Inflammatory macrophage treated with lipopolysaccharide for 4 hours (primary cell): ENCODE results near the gene CCM2L.

Experiments used
- DNase-seq: peaks from one replicate; pipeline ENCODE4 v3.0.0-alpha.2; 2020

Gene CCM2L

DNA sequence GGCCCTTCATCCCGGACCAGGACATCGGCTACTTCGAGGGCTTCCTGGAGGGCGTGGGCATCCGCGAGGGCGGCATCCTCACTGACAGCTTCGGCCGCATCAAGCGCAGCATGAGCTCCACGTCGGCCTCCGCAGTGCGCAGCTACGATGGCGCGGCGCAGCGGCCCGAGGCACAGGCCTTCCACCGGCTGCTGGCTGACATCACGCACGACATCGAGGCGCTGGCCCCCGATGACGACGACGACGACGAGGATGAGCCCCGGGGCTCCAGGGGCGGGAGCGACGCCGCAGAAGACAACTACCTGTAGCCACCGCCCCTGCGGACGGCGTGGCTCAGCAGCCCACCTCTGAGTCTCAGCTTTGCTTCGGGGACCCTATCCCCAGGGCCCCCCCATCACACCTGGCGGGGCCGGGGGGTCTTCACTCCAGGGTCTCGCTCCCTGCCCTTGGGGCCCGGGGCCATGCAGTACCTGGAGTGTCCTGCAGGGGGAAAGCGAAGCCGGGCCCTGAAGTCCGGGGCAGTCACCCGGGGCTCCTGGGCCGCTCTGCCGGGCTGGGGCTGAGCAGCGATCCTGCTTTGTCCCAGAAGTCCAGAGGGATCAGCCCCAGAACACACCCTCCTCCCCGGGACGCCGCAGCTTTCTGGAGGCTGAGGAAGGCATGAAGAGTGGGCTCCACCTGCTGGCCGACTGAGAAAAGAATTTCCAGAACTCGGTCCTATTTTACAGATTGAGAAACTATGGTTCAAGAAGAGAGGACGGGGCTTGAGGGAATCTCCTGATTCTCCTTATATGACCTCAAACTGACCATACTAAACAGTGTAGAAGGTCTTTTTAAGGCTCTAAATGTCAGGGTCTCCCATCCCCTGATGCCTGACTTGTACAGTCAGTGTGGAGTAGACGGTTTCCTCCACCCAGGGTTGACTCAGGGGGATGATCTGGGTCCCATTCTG is 21.0 kb downstream of the CCM2L start:
- peak; percentile 76 for DNase-seq

DNA sequence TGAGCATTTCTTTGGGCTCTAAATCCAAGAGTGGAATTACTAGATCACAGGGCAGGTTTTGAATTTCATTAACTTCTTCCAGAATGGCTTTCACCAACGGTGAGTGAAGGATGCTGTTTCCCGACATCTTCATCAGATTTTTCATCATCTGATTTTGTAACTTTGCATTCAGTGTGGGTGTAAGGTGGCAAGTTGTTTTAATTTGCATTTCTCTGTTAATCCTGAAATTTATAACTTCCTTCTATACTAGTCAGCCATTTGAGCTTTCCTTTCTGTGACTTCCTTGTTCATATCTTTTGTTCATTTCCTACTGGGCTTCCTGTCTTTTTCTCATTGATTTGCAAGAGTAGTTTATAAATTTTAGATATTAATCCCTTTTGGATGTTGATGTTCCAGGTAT is 23.1 kb downstream of the CCM2L start:
- peak; percentile 83 for DNase-seq

DNA sequence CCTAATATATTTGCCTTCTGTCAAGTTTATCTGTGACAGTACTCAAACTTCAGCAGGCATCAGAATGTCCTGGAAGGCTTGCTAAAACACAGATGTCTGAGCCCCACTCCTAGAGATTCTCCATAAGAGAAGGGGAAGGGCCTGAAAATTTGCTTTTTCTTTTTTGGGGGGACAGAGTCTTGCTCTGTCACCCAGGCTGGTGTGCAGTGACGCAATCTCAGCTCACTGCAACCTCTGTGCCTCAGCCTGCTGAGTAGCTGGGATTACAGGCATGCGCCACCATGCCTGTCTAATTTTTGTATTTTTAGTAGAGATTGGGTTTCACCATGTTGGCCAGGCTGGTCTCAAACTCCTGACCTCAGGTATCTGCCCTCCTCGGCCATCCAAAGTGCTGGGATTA is 23.5 kb downstream of the CCM2L start:
- DNase-seq = peak; percentile 68

DNA sequence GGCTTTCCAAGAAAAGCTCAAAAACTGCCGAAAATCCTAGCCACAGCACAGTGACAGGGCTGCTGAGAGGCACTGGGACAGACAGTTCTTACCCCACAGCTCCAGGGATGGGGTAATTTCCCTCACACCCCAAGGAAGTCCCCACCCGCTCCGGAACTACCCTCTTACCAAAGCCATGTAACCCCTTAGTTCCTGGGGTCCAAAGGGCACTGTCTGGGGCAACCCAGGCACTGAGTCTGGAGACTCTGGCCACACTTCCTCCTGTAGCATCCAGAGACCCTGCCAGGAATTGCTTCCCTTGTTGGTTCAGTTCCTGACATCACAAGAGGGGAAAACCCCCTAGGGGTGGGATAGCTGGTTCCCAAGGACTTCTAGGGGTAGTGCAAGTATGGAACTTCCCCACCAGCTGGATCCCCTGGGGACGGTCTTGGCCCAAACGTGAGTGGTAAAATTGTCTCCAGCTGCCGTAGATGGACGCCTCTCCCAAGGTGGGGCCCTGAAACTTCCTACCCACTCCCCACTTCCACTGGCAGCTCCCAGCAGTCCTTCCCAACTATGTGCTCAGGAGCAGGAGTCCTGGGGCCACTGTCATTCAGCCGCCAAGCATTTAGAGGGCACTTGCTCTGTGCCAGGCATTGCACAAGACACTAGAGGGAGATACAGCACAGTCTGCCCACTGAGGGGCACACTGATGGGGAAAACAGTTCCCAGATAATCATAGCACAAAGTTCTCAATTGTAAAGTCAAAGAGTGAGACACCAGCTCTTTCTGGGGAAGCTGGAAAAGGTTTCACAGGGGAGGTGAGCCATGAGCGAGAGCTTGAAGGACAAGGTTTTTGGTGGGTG is 24.6 kb downstream of the CCM2L start:
- peak; percentile 100 for DNase-seq

DNA sequence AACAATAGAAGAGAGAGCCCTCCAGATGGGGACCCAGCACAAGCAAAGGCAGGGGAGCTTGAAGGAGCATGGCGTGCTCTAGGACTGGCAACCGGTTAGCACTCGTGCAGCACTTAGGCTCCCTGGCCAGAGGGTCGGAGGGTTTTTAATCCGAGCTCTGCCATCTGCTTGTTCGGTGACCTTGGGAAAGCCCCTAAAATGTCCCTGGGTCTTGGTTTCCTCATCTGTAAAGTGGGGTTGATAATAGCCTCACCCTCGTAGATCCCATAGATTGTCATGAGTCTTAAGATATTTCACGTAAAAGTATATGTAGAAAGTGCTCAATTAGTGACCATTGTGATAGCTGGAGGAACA is 25.2 kb downstream of the CCM2L start:
- DNase-seq = peak; percentile 89

DNA sequence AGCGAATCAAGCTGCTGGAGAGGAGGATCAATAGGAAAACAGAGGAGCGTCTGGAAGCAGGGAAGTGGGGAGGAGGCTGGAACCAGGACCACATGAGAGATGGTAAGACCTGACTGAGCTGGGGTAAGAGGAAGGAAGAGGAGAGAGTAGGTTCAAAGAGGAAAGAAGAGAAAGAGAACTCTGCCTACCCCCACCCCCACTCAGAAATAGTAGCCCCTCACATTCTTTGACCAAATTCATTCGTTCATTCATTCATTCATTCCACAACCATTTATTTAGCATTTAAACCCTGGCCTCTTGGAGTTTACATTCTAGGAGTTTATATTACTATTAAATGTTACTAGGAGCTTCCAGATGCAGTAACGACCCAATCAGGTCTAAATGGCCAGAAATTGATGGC is 26.0 kb downstream of the CCM2L start:
- peak; percentile 34 for DNase-seq

DNA sequence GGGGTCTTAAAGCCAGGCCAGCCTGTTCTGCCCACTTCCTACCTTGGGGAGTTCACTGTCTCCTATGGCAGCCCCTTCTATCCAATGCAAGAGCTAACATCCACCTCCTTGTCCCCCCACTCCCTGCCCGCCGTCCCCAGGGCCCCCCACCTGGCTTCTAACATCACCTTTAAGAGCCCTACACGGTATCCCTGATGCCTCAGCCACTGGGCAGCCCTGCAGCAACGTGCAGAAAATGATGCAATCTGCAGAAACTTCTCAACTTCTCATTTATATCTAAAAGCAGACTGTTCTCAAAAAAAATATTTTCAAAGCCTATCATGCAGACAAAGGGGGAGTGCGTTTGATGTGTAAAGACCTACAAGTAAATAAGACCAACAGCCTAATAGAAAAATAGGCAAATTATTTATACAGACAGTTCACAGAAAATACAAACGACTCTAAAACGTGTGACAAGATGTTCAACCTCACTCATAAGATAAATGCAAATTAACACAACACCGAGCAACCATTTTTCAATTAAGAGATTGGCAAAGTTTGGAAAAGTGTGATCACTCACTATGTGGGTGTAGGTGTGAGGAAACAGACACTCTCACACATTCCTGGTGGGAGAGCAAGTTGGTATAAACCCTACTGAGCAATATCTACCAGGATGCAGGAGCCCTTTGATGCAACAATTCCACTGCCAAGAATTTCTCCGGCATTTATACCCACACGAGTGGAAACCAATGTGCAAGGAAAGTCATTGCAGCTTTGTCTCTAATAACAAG is 26.7 kb downstream of the CCM2L start:
- peak; percentile 75 for DNase-seq

DNA sequence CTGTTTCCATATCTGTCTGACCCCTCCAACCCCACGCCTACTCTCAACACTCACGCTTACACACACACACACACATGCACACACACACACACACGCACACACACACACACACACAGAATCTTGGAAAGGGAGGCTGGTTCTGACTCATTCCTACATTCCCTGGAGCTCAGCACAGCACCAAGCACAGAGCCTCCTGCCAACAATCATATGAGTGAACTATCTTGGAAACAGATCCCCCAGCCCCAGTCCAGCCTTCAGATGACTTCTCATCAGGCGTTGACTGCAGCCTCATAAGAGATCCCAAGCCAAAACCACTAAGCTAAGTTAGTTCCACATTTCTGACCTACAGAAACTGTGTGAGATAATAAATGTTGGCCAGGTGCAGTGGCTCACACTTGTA is 27.7 kb downstream of the CCM2L start:
- DNase-seq = peak; percentile 55

DNA sequence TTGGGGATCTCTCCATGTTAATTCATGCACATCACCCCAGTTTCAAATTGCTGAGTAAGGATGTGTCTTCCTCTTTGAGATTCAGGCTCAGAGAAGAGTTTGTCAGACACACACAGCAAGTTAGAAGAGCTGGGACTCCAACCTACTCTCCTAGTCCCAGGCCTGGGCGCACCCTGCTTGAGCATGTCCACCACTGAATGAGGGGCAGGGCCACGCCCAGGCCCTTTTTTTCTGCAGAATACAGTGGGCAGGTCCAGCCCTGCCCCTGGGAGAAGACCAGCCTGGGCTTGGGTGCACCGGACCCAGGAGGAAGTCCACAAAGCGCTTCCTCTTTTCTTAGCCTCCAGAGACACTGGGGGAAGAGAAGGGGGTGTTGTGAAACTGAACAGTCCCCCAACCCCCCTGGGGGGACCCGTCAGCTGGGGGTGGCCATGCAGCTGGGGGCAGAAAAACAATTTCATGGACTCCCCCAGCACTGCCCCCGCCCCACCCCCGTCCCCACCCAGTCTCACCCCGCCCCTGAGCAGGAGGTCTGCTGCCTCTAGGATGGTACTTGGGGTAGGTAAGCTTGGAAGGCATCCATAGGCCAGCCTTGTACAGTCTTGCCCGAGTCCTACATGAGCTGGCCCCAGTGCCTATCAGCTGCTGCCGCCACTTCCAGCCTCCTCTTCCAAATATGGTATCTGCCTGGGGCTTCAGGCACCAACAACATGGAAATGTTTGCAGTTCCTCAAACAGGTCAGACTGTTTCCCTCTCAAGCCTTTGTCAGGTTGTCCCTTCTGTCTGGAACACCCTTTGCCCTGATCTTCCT is 30.1 kb downstream of the CCM2L start:
- DNase-seq = peak; percentile 95

DNA sequence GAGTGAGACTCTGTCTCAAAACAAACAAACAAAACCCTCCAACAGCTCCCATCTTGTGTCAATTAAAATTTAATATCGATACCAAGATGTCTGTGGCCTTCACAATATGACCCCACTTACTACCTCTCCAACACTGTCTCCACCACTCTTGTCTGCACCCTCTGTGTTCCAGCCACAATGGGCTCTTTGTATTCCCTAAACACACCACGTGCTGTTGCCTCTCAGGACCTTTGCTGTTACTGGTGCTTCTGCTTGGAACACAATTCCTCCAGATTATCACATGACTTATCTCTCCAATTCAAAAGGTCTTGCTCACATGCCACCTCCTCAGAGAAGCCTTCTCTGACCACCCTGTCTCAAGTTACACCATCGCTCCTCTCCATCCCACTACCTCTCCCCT is 35.8 kb downstream of the CCM2L start:
- no peak for DNase-seq

DNA sequence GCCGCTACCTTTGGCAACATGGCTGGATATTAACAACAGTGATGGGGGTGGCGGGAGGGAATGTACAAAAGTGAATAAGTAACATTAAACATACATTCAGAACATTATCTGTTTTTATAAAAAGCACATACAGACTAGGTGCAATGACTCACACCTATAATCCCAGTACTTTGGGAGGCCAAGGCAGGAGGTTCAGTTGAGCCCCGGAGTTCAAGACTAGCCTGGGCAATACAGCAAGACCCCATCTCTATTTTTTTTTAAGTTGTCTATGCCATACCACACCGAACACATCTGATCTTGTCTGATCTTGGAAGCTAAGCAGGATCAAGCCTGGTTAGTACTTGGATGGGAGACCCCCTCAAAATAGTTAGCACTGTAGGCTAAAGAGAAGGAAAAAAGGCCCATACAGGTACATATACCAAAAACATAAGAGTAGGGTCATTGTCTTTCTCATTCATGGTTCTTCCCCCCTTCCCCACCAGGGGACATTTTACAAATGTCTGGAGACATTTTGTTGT is 40.1 kb downstream of the CCM2L start:
- DNase-seq = no peak

DNA sequence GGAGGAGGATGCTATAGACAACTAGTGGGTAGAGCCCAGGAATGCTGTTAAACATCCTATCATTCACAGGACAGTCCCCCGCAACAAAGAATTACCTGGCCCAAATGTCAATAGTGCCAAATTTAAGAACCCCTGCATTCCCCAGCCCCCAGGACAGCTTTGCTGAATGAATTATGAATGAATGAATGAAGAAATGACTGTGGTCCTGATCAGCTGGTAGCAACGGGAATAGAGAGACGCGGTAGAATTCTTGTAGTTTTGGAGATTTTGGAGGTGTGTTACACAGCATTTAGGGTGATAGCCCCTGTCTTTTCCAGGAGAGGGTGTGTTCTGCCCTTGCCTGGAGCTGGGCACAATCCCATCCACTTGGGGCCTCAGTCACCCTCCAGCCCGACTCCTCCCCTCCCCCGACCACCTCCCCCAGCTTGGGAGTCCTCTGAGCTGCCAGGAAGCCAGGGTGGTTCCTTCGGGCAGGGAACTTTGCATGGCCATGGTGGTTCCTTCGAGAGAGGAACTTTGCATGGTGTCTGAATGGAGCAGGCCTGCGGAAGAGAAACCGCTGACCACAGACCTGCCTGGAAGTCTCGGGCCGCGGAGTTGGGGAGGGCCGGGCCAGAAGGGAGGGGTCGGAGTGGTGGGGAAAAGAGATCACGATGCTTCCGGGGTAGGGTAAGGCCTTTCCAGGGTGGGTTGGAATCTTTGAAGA is 40.8 kb downstream of the CCM2L start:
- DNase-seq = peak; percentile 92

DNA sequence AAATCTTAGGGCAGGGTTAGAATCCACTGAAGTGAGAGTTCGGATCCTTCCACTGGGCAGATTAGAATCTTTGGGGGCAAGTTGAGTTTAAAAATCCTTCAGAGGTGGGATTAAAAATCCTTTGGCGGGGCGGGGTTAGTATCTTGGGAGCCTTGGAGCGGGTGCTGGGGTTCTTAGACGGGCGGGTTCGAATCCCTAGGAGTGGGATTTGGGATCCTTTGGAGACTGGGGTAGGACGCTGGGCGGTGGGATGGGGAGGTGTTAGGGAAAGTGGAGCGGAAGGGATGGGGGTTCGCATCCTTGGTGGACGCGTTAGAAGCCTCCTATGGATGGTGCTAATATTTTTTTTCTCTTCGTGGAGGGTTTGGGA is 41.5 kb downstream of the CCM2L start:
- no peak for DNase-seq

DNA sequence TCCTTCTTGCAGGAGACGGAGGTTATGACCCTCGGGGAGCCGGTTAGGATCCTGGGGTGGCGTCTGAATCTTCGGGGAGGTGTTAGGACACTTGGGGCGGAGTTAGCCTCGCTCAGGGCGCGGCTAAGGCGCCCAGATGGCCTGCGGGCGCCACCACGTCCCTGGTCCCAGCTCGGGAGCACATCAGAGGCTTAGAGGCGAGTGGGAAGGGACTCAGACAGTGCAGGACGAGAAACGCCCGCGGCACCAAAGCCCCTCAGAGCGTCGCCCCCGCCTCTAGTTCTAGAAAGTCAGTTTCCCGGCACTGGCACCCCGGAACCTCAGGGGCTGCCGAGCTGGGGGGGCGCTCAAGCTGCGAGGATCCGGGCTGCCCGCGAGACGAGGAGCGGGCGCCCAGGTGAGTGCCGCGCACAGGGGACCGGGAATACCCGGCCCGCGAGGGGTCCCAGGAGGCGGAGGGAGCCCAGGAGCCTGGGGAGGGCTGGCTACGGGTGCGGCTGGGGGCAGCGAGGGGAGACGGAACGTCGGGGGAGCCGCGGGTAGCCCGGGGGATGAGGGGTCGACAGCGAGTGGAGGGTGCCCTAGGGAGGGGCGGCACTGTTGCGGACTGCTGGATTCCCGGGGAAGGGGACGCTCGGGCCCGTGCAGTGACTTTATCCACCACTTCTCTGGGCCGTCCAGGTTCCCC is 42.0 kb downstream of the CCM2L start, which contains the start of gene HCK:
HCK (plus strand) TSS at position 153 of the 688 bp plus-strand sequence.
- DNase-seq = peak; percentile 93

DNA sequence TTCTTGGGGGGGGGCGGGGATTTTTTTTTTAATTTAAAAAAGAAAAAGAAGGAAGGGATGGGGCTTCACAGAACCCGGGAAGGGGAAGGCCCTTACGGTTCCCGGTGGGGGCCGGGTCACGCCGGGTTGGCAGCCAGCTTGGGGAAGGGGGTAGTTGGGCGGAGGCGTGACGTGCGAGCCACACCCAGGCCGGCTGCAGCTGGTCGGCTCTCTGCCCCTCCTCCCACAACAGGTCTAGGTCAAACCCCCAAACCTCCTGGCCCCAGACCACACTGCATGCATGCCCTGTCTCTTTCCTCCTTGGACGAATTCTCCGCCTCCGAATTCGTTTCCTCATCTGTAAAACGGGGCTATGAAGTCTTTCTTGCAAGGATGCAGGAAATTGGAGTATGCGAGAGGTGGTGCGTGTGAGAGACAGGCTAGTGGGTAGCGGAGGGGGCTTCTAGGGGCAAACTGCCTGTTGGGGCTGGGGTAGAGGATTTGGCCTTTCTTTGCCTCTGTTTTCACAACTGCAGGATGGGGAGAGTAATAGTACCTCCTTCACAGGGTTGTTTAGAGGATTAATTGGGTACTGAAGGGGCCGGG is 42.6 kb downstream of the CCM2L start:
- DNase-seq = peak; percentile 98

DNA sequence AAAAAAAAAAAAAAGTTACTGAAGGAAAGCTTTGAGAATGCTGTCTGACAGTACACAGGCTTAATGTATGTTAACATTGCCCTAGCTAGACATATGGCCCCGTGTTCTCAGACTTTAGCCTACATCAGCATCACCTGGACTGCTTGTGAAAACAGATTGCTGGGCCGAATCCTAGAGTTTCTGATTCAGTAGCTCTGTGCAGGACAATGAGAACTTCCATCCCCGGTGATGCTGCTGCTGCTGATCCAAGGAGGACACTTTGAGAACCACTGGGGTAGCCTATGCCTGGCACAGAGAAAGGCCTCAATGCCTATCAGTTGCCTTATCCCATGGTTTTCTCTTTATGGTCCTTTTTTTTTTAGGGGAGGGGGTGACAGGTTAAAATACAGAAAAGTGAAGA is 43.4 kb downstream of the CCM2L start:
- peak; percentile 44 for DNase-seq

DNA sequence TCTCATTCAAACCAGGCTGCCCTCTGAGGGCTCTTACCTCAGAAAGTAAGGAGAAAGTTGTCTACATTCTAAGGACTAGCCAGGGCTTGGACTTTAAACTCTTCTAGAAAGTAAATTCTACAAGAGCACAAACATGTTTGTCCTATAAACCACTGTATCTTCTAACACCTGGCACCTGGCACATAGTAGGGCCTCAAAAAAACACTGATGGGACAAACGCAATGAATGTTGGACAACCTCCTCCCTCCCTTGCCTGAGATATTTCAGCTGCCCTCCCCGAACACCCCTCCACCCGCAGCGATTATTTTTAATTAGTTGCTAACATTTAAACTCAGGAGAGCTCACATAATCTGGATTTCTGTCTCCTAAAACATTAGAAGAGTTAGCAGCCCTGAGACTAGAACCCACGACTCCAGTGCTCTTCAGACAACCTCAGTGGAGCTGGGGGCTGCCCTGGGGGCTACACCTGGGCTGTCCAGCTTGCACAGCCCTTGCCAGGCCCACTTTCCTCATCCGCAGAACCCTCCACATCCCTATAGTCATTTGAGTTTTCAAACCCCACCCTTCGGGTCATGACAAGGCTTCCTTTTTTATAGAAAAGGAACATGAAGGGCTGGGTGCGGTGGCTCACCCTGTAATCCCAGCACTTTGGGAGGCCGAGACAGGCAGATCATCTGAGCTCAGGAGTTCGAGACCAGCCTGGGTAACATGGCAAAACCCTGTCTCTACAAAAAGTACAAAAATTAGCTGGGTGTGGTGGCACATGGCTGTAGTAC is 46.7 kb downstream of the CCM2L start:
- peak; percentile 78 for DNase-seq

DNA sequence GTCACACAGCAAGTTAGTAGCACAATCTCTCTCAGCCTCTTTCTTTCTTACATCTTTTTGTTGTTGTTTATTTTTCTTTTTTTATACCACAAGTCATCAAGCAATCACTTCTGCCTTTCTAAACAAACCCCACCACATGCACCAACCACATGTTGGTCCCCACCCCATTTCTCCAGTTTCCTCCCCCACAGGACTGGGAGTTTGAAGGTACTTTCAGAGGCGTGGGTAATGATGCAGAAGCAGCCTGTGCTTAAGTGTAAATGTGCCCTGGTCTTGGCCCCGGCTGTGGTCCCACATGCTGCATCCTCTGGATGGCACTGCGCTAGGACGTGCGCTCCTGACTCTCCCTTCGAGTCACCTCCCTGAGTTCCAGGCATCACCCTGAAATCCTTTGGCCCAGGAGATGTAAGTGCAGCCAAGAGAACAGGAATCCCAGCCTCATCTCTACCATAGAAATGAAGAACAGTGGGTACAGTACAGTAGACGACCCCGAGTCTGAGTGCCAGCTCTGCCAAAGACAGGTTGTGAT is 47.5 kb downstream of the CCM2L start:
- DNase-seq = peak; percentile 60

DNA sequence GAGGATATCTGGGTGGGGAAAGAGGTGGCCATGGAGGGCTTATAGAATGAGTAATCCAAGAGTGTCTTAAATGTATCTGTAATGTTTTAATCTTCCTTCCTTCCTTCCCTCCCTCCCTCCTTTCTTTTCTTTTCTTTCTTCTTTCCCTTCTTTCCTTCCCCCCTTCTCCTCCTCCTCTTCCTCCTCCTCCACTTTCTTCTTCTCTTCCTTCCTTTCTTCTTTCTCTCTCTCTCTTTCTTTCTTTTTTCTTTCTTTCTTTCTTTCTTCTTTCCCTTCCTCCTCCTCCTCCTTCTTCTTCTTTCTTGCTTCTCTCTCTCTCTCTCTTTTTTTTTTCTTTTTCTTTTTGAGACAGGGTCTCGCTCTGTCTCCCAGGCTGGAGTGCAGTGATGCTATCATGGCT is 49.0 kb downstream of the CCM2L start:
- no peak for DNase-seq
